GM13977 (cell line): ENCODE data around the gene DNAJC15.

Experiments used
- DNase-seq: peaks from one replicate; pipeline ENCODE4 v3.0.0; 2012; ENCODE audit warnings: low spot score
- in situ Hi-C: fragments of 300-500 bp; cut with MboI; formaldehyde crosslinking; loops from one replicate; pipeline ENCODE4 v1.12.0; 2022; ENCODE audit warnings: low sequenced_read_pairs, low pct_unique_long_range_greater_than_20kb, mixed read lengths, inconsistent platforms; ENCODE audit not compliant: unreplicated experiment
- TF ChIP-seq, protein P1 (sequence below): IDR thresholded peaks from 2 replicates; pipeline ENCODE4 v1.5.1; 2012; ENCODE audit warnings: mild to moderate bottlenecking, control low read depth; ENCODE audit not compliant: insufficient read depth; ENCODE audit errors: extremely low read depth, missing control alignments

The DNAJC15 gene

DNA sequence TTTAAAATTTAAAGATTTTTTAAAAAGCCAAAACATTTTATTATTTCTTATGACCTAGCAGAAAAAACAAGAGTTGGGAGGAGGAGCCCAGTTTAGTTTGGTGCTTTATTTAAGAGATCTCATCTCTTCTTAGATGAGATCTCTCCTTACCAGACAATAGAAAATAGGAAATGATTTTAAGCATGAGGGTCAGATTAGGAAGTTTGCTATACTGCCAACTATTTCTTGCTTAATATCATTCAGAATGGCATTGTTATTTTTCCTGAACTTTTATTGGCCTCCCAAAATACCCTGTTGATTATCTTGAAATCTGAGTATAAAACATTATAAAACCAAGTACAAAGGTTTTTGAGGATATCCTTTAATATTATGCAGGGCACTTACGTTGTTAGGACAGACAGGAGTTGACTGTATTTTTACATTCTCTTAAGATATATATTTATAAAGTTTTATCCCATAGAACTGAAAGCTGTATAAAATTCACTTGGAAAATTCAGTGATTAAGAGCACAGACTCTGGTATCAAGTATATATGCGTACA lies 56.1 kb downstream of the DNAJC15 start:
- DNase-seq, result no peak
- TF ChIP-seq, protein P1, sequence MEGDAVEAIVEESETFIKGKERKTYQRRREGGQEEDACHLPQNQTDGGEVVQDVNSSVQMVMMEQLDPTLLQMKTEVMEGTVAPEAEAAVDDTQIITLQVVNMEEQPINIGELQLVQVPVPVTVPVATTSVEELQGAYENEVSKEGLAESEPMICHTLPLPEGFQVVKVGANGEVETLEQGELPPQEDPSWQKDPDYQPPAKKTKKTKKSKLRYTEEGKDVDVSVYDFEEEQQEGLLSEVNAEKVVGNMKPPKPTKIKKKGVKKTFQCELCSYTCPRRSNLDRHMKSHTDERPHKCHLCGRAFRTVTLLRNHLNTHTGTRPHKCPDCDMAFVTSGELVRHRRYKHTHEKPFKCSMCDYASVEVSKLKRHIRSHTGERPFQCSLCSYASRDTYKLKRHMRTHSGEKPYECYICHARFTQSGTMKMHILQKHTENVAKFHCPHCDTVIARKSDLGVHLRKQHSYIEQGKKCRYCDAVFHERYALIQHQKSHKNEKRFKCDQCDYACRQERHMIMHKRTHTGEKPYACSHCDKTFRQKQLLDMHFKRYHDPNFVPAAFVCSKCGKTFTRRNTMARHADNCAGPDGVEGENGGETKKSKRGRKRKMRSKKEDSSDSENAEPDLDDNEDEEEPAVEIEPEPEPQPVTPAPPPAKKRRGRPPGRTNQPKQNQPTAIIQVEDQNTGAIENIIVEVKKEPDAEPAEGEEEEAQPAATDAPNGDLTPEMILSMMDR, result no peak
- in situ Hi-C loops, result loop anchor here (25.0 kb wide), 1 partner anchor 733 kb away; no protein-coding TSS in a partner anchor

DNA sequence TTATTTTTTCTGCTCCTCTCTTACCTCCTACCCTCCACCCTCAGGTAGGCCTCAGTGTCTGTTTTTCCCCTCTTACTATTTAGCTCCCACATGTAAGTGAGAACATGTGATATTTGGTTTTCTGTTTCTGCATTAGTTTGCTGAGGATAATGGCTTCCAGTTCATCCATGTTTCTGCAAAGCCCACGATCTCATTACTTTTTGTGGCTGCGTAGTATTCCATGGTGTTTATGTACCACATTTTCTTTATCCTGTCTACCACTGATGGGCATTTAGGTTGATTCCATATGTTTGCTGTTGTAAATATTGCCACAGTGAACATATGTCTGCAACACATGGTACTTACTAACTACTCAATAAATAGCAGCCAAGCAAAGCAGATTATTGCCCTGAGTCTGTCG lies 56.8 kb downstream of the DNAJC15 start:
- TF ChIP-seq, protein P1, result no peak
- DNase-seq, result no peak
- in situ Hi-C loops, result loop anchor here (25.0 kb wide), 1 partner anchor 732 kb away; no protein-coding TSS in a partner anchor

DNA sequence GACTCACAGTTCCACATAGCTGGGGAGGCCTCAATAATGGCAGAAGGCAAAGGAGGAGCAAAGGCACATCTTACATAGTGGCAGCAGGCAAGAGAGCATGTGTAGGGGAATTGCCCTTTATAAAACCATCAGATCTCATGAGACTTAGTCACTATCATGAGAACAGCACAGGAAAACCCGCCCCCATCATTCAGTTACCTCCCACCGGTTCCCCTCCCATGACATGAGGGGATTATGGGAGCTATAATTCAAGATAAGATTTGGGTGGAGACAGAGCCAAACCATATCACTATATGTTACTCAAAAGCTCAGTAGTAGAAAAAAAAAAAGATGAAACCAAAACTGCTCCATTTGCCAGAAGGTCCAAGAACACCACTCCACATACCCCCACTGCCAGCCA lies 58.5 kb downstream of the DNAJC15 start:
- TF ChIP-seq, protein P1, result no peak
- in situ Hi-C loops, result loop anchor here (25.0 kb wide), 1 partner anchor 730 kb away; no protein-coding TSS in a partner anchor
- no peak for DNase-seq

DNA sequence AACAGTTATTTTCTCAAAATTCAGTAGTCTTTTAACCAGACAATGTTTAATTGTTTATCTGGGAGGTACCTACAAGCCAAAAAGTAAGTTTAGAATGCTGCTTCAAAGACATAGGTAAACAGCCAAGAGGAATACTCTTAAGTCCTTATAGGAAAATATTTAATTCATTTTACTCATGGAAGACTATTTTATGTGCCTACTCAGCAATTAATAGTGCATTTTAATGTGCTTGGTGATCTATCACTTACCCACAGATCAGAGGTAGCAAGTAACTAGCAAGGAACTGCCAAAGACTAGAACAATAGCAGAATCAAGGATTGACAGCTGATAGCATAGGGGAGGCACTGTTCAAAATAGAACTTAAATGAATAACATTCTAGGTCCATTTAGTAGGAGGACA lies 60.4 kb downstream of the DNAJC15 start:
- DNase-seq, result no peak
- TF ChIP-seq, protein P1, result no peak
- in situ Hi-C loops, result loop anchor here (25.0 kb wide), 1 partner anchor 729 kb away; no protein-coding TSS in a partner anchor

DNA sequence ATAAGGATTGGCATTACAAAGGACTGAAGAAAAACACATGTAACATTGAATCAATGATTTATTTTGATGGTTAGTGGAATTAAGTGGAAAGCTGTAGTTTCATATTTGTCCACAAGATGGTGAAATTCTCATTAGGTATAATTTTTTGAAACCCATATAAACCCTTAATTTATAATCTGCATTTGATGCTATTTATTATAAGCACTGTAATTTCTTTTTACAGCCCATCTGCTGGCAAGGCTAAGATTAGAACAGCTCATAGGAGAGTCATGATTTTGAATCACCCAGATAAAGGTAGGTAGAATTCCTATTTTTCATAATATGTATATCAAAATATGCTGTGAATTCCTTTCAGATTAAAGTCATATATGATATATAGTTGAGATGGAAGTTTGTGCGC lies 62.2 kb downstream of the DNAJC15 start:
- DNase-seq, result no peak
- TF ChIP-seq, protein P1, result peak; percentile 37
- in situ Hi-C loops, result loop anchor here (25.0 kb wide), 1 partner anchor 727 kb away; no protein-coding TSS in a partner anchor

DNA sequence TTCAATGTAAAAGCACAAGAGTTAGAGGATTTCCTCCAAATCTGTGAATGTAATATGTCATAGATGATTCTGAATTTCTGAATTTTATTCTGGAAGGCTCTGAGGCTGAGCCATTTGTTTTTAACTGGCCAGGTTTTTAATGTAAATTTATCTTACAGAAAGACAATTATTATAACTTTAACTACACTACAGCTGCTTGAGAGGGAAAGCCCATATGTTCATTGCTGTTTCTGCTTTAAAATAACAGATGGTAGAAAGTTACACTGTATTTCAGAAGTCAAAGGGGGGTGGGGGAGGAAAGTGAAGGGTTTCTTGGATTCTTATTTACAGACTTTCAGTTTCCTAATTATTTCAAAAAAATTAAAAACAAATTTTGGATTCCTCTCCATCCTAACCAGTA lies 62.8 kb downstream of the DNAJC15 start:
- in situ Hi-C loops, result loop anchor here (25.0 kb wide), 1 partner anchor 726 kb away; no protein-coding TSS in a partner anchor
- no peak for DNase-seq
- TF ChIP-seq, protein P1, result no peak
